Left colon (tissue), 2 donors: Measurements from ENCODE around the gene CMTM2. TPM values are rescaled to one million over a fixed set of nuclear protein-coding genes. Genes with fewer than 3 reads are reported as not detected.
"Not testable (repeated sequence)": the region's sequence is repeated elsewhere in the genome, so short reads cannot be mapped to it uniquely, and the experiment has no call there.

Experiments used
- ATAC-seq: fragments of 200-7000 bp; cut with Tn5 transposase; one replicate; pipeline ENCODE4 v1.9.1; 2020; ENCODE audit warnings: mild to moderate bottlenecking, moderate library complexity
- DNase-seq, 2 donors: peaks; one replicate each; pipeline ENCODE4 v3.0.0-alpha.2; 2020
- intact Hi-C, 2 donors: fragments of 100-400 bp; cut with DNase I in 1 of 2; cut with micrococcal nuclease in 1 of 2; formaldehyde crosslinking; loops; one replicate each; pipeline versions ENCODE4 v1.11.2 to v1.14.0; 2022; cut with DNase I, micrococcal nuclease
- total RNA-seq, 2 donors: library from RNA; stranded (reverse); fragmentation: NEBNext Ultra II Directional; extraction: Animal tissue kit (Norgen Biotek cat#: 25700); gene quantifications; one replicate each; pipeline ENCODE4 v1.2.1, GENCODE V29; 2021
- donor health status: DM: no; HTN: no; CAD: no.
- donor health status: DM: yes; HTN: yes; CAD: no.

CMTM2 gene
- total RNA-seq, 2 donors from 2014 or later = not detected

GRCh38 chr16:66551788-66552285 lies 27.4 kb upstream of the CMTM2 start:
- DNase-seq = no peak
- ATAC-seq = no peak
- intact Hi-C loops = no loop called here

DNA sequence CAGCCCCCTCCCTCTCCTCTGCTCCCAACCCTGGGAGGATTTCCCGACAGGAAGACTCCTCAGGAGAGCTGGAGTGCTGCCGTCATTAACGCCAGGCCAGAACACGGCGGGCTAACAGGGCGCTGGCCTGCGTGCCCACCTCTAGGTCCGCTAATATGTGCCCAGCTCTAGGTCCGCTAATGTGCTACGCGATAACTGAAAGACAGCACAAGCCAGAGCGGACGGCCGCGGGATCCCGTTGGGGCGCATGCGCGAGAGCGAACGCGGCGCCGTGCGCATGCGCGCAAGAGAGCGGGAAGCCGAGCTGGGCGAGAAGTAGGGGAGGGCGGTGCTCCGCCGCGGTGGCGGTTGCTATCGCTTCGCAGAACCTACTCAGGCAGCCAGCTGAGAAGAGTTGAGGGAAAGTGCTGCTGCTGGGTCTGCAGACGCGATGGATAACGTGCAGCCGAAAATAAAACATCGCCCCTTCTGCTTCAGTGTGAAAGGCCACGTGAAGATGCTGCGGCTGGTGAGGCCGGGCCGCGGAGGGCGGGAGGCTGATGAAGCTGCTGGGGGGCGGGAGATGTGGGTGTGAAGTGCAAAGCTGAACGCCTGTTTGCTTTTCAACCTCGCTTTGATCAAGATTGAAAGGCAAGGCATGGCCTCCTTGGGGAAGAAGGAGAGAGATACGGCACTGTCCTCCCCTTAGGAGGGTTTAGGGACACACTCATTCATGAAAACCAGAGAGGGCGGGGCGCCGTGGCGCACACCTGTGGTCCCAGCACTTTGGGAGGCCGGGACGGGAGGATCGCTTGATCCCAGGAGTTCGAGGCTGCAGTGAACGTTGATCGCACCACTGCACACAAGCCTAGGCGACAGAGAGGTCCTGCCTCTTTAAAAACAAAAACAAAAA lies 26.7 kb upstream of the CMTM2 start, which contains the start of gene CKLF:
Gene CKLF, plus strand, starts transcription at position 291 of the 892 bp plus-strand sequence. Its CDS starts 140 bp downstream, at position 431.
- intact Hi-C loops = no loop called here
- DNase-seq = peak; percentile 83 to 91
- ATAC-seq = peak; percentile 79

GRCh38 chr16:66553223-66553622 lies 26.0 kb upstream of the CMTM2 start:
- DNase-seq (peak; percentile 43 to 65), ATAC-seq (peak; percentile 68)
- intact Hi-C loops = no loop called here

- ATAC-seq = no peak
- intact Hi-C loops = no loop called here
- DNase-seq = no peak
Observed at GRCh38 chr16:66554021-66554420, 25.2 kb upstream of the CMTM2 start.

- ATAC-seq (no peak), DNase-seq (no peak)
- intact Hi-C loops = no loop called here
Observed at GRCh38 chr16:66554495-66554894, 24.8 kb upstream of the CMTM2 start.

GRCh38 chr16:66560107-66560506 lies 19.2 kb upstream of the CMTM2 start:
- no peak for ATAC-seq
- intact Hi-C loops = no loop called here

GRCh38 chr16:66561381-66562080 lies 17.7 kb upstream of the CMTM2 start:
- ATAC-seq = no peak
- intact Hi-C loops = no loop called here
- no peak for DNase-seq

More at GRCh38 chr16:66560107-66560506, 19.2 kb upstream of the CMTM2 start:
- DNase-seq = no peak

DNA sequence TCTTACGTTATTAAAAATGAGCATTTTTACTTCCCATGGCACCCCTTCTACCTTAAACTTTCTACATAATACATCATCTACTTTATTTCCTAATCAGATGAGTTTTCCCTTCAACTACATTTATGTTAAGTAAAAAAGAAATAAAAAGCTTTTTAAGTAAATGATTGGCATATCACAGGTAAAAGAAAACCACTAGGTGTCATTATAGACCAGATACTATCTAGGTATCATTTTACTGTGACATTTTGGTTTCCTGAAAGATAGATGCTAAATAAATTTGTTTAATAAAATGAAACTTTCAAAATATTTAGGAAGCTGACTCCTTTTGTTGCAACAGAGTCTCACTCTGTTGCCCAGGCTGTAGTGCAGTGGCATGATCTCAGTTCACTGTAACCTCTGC lies 16.9 kb upstream of the CMTM2 start:
- ATAC-seq (no peak), DNase-seq (no peak)
- intact Hi-C loops = no loop called here

- intact Hi-C loops = no loop called here
- no peak for ATAC-seq
Observed at GRCh38 chr16:66562986-66563385, 16.3 kb upstream of the CMTM2 start.

DNA sequence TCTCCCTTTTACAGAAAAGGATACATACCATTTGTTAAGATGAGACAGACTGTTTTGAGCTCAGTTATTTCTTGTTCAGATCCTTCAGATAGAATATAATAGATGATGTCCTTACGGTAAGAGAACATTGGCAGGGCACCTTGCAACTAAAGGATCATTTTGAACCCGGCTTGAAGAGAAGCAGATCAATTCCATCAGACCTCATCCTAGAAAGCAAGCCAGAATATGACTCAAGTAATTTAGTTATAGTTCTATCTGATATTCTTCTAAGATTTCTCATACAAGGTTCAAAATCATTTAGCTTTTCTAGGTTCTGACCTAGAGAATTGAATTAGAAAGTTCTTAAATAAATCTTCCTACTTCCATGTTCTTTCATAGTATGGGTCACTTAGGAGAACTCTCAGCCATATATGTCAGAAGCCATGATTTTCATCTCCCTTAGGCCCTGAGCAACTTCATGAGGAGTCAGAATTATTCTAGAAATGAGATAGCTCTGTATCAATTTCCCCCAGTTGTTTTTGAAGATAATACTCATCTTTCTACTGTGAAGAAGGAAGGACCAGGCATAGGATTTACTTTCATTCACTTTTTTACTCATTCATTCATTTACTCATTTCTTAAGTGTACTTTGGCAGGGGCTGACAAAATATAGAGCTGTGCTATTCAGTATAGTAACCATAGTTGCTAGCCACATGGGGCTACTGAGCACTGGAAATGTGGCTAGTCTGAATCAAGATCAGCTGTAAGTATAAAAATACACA lies 15.5 kb upstream of the CMTM2 start:
- intact Hi-C loops = no loop called here
- ATAC-seq (no peak), DNase-seq (no peak)

More at GRCh38 chr16:66562986-66563385, 16.3 kb upstream of the CMTM2 start:
- DNase-seq = no peak

- ATAC-seq = no peak
- DNase-seq = no peak
- intact Hi-C loops = no loop called here
Observed at GRCh38 chr16:66566051-66566901, 13.0 kb upstream of the CMTM2 start, which contains the start of gene CMTM1. Gene CMTM1 (plus strand): TSS chr16:66566439. CDS start chr16:66566514, 75 bp downstream.

DNA sequence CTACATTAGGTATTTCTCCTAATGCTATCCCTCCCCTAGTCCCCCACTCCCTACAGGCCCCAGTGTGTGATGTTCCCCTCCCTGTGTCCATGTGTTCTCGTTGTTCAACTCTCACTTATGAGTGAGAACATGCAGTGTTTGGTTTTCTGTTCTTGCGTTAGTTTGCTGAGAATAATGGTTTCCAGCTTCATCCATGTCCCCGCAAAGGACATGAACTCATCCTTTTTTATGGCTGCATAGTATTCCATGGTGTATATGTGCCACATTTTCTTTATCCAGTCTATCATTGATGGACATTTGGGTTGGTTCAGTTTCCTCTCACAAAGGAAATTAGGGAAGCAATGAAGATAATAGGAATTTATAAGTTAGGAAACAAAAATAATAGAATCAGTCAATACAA lies 12.0 kb upstream of the CMTM2 start:
- DNase-seq, intact Hi-C loops, ATAC-seq: not testable (repeated sequence)

- DNase-seq (no peak), ATAC-seq (no peak)
- intact Hi-C loops = no loop called here
Observed at GRCh38 chr16:66568355-66568754, 10.9 kb upstream of the CMTM2 start.

DNA sequence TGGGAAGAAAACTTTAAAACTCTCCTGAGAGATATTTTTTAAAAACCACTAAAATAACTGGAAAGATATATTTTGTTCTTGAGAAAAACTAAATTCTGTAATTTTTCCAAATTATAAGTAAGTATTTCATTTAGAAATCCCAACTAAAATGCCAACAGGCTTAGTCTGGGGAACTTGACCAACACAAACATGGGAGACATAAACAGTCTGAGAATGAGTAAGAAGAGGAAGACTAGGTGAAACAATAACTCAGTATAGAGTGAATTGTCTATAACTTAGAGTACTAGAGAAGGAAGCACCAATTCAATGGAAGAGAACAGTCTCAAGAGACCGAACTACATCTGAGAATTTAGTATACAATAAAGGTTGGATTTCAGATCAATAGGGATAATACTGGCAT lies 10.1 kb upstream of the CMTM2 start:
- intact Hi-C loops = no loop called here
- DNase-seq = no peak
- no peak for ATAC-seq

DNA sequence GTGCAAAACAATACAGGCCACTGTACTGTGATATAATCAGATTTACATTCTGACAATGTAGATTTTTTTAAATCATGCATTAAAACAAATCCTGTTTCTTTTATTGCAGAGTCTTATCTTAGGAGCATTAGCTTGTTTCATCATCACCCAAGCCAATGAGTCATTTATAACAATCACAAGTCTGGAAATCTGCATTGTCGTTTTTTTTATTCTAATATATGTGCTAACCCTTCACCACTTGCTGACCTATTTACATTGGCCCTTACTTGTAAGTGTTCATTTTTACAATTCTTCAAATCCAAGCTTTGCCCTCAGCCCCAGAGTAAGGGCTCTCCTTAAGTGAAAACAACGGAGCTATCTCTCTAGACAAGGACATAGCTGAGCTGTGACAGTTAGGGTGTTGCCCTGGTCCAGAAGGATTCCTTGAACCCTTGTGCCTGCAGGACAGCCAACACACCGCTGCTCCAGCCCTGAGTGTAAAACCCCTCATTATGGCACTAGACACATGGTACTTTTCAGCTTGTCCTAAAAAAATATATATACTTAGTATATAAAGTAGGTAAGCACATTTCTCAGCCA lies 9.3 kb upstream of the CMTM2 start:
- ATAC-seq = peak; percentile 64
- DNase-seq = no peak
- intact Hi-C loops = no loop called here

DNA sequence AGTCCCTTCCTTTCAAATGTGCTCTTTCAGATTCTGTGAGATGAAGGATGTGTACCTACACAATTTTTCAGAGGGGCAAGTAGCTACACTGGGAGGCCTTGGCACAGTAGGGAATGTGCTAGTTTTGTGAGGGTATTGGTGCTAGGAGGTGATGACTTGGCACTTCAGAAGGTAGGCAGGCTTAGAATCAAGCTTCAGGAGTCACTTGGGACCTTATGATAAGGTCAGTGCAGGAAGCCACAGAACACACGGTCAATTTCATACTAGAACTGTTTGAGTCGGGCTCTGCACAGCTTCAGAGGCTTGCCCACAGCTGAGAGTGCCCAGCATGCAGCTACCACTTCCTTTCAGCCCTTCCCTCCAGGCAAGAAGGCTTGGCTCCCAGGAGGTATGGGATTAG lies 6.9 kb upstream of the CMTM2 start:
- intact Hi-C loops = no loop called here
- ATAC-seq = no peak
- no peak for DNase-seq

DNA sequence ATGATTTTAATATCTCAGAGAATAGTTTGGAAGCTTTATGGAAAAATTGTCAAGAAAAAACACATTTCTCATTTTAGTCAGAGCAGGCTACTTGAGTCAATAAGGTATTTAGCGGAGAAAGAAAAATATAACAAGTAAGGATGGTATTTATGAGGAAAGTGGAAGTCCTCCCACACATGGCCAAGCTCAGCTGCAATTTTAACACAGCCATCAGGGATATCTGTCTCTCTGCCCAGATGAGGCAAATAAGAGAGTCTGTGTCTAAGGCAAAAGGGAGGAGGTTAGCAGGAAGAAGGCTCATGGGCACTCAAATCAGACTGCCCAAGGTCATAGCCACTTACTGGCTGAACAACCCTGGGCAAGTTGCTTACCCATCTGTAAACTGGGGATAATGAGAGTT lies 5.2 kb upstream of the CMTM2 start:
- no peak for ATAC-seq
- intact Hi-C loops = no loop called here
- no peak for DNase-seq

DNA sequence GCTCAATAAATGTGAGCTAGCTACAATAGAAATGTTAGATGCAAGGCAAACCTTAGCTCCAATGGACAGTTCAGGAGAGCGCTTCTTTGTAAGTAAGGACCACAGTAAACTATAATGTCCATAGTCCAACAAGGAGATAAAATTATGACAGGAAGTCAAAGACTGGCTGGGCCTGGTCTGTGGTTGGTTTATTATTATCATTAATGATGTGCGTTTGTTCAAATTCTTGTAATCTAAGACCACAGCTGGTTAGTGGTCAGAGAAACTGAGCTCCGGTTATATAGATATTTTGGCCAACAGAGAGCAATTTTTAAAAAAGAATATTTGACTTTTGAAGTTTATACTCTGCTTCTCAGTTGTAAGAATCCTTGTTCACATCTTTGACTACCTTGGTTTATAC lies 4.7 kb upstream of the CMTM2 start:
- DNase-seq (no peak), ATAC-seq (no peak)
- intact Hi-C loops = no loop called here
